SK-MEL-5 (cell line): ENCODE results near the gene OAF. TPM values are rescaled to one million over a fixed set of nuclear protein-coding genes. Genes with fewer than 3 reads are reported as not detected.
"Not testable (repeated sequence)": the region's sequence is repeated elsewhere in the genome, so short reads cannot be mapped to it uniquely, and the experiment has no call there.

Experiments
- DNase-seq: peaks from one replicate; pipeline ENCODE4 v3.0.0-alpha.2; 2016; ENCODE audit warnings: low read depth, low spot score
- in situ Hi-C: cut with HindIII; loops from 2 replicates; pipeline ENCODE4 v1.10.0; 2016; ENCODE audit warnings: low sequenced_read_pairs, high pct_unique_total_duplicates, low pct_unique_long_range_greater_than_20kb
- total RNA-seq: library from RNA; depleted of rRNA; stranded (reverse); fragments of >200 nt; shearing (Covaris generic); gene quantifications from 2 replicates; pipeline ENCODE4 v1.2.3, GENCODE V29; 2014; rRNA removed

OAF gene
- total RNA-seq, 1 experiment from 2014 or later = 82.5 TPM

- DNase-seq = no peak
- in situ Hi-C loops = no loop called here
These were observed 60.8 kb downstream of the OAF start for GRCh38 chr11:120271672-120272071.

GRCh38 chr11:120272303-120272702, 61.5 kb downstream of the OAF start:
- no peak for DNase-seq
- in situ Hi-C loops = no loop called here

GRCh38 chr11:120273432-120273831, 62.6 kb downstream of the OAF start:
- in situ Hi-C loops = no loop called here
- DNase-seq = no peak

- DNase-seq, in situ Hi-C loops: not testable (repeated sequence)
These were observed 63.1 kb downstream of the OAF start for GRCh38 chr11:120273956-120274355.

- DNase-seq = no peak
- in situ Hi-C loops = no loop called here
These were observed 68.7 kb downstream of the OAF start for GRCh38 chr11:120279502-120279901.

Other genes starting within 250 kb of the OAF start
- not detected in 2 replicates for gene TRIM29, start 72.9 kb upstream of the OAF start, total RNA-seq
- not detected in 2 replicates for gene POU2F3, start 29.1 kb downstream of the OAF start, total RNA-seq
- 7.8 and 9.5 TPM in 2 replicates for gene TLCD5, start 114.3 kb downstream of the OAF start, total RNA-seq
- gene ARHGEF12, start 125.4 kb downstream of the OAF start, total RNA-seq = 27.3 and 29.7 TPM in 2 replicates